ENCODE results near the gene BCAS1. TPM values are rescaled to one million over a fixed set of nuclear protein-coding genes. Genes with fewer than 3 reads are reported as not detected.

The BCAS1 gene
- total RNA-seq, 1 donor from 2014 or later = 2.8 TPM

DNA sequence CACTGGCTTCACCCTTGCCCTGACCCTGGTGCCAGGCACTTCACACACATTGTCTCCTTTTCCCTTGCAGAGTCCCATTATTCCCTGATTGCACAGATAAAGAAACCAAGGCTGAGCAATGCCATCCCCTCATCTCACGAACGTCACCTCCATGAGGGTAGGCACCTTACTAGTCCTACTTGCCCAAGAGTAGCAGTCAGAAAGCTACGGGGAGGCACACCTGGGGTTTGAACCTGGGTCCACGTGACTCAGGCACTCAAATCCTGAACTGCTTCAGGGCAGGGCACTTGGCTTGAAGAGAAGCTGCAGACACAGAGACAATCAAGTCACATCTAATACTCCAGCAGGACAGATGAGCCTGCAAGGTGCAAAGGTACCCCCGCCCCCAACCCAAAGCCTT lies 1.9 kb downstream of the BCAS1 start:
- H3K4me3 ChIP-seq = no peak overlapping the region
- no peaks in the 10 kb centered on the region for H3K4me1 ChIP-seq
- intact Hi-C loops (cut with DNase I) = no loop called here
- no peaks in the 10 kb centered on the region for H3K27me3 ChIP-seq (ENCODE audit: low read depth)
- H3K9me3 ChIP-seq = no peaks in the 10 kb centered on the region
- no peak overlapping the region for H3K27ac ChIP-seq
- DNase-seq = no peak
- ATAC-seq = no peak
- H3K36me3 ChIP-seq = no peaks in the 10 kb centered on the region
- TF ChIP-seq, protein P1, sequence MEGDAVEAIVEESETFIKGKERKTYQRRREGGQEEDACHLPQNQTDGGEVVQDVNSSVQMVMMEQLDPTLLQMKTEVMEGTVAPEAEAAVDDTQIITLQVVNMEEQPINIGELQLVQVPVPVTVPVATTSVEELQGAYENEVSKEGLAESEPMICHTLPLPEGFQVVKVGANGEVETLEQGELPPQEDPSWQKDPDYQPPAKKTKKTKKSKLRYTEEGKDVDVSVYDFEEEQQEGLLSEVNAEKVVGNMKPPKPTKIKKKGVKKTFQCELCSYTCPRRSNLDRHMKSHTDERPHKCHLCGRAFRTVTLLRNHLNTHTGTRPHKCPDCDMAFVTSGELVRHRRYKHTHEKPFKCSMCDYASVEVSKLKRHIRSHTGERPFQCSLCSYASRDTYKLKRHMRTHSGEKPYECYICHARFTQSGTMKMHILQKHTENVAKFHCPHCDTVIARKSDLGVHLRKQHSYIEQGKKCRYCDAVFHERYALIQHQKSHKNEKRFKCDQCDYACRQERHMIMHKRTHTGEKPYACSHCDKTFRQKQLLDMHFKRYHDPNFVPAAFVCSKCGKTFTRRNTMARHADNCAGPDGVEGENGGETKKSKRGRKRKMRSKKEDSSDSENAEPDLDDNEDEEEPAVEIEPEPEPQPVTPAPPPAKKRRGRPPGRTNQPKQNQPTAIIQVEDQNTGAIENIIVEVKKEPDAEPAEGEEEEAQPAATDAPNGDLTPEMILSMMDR (IDR thresholded peaks at IDR 0.05) = no peak

DNA sequence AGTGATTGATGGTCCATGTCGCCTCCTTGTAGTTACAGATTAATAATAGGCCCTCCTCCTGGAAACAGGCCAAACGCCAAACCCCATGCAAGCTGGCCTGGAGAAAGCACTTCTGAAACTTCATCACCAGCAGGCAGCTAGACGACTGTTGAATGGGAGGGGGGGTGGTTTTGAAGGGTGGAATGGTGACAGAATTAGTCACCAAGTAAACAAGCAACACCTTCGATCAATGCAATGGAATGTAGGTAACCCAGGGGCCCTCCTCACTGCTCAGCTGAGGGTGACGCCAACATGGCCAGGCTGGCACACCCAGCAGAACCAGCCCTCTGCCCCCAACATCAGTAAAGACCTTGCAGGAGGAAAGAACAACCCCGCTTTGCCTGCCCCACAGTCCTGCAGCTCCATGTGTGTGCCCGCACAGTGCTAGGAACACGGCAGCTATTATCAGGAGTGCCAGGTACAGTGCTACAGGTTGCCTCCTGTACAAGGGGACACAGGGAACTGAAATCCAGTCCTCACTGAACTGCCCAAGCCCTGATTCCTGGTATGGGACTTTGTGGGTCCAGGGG lies 2.7 kb downstream of the BCAS1 start:
- Histone ChIP-seq H3K4me1 (no peaks in the 10 kb centered on the region), H3K27me3 (ENCODE audit: low read depth) (no peaks in the 10 kb centered on the region), H3K36me3 (no peaks in the 10 kb centered on the region), H3K9me3 (no peaks in the 10 kb centered on the region), H3K4me3 (no peak overlapping the region), H3K27ac (peak overlapping the region; percentile 62)
- TF ChIP-seq, protein P1 (IDR thresholded peaks at IDR 0.05) = no peak
- intact Hi-C loops (cut with DNase I) = no loop called here
- peak; percentile 80 for DNase-seq
- peak; percentile 96 for ATAC-seq

DNA sequence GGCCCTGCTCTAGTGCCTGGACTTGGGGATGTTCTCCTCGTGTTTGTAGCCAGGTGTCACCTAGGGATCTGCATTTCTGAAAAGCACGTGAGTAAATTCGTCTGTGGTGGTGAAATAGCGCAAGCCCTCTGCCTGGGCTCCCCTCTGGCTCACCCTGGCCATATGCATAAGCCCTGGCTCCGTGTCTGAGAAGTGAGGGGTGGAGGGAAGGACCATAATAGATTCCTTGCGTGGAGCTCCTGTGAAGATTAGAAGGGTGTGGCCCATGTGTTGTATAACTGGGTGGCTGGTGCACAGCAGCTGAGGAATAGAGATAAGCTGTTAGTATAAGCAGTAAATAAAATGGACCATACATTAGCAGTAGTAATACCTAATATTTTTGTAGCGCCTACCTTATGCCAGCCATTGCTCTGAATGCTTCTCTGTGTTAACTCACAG lies 4.8 kb downstream of the BCAS1 start:
- TF ChIP-seq, protein P1 (IDR thresholded peaks at IDR 0.05) = no peak
- no peak overlapping the region for H3K4me3 ChIP-seq
- ATAC-seq (no peak), DNase-seq (no peak)
- H3K9me3 ChIP-seq = no peaks in the 10 kb centered on the region
- H3K27ac ChIP-seq = no peak overlapping the region
- intact Hi-C loops (cut with DNase I) = no loop called here
- no peaks in the 10 kb centered on the region for H3K27me3 ChIP-seq (ENCODE audit: low read depth)
- no peaks in the 10 kb centered on the region for H3K36me3 ChIP-seq
- H3K4me1 ChIP-seq = no peaks in the 10 kb centered on the region

DNA sequence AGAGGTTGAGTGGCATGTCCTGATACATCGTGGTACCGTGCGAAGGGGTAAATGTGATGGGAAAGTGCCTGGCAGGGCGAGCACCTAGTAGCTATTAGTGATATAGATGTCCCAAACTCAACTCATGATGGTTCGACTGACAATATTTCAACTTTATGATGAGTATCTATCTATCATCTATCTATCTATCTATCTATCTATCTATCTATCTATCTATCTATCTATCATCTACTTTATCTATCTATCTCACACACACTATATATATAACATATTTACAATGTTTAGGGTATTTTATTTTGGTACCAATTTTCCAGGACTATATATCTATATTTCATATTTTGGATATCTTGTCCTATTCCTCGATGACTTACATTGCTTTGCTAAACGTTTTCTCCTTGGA lies 5.5 kb downstream of the BCAS1 start:
- Histone ChIP-seq H3K36me3 (no peaks in the 10 kb centered on the region), H3K4me1 (no peaks in the 10 kb centered on the region), H3K4me3 (no peak overlapping the region), H3K27me3 (ENCODE audit: low read depth) (no peaks in the 10 kb centered on the region), H3K27ac (no peak overlapping the region), H3K9me3 (no peaks in the 10 kb centered on the region)
- ATAC-seq (no peak), DNase-seq (no peak)
- TF ChIP-seq, protein P1 (IDR thresholded peaks at IDR 0.05) = no peak
- intact Hi-C loops (cut with DNase I) = no loop called here

DNA sequence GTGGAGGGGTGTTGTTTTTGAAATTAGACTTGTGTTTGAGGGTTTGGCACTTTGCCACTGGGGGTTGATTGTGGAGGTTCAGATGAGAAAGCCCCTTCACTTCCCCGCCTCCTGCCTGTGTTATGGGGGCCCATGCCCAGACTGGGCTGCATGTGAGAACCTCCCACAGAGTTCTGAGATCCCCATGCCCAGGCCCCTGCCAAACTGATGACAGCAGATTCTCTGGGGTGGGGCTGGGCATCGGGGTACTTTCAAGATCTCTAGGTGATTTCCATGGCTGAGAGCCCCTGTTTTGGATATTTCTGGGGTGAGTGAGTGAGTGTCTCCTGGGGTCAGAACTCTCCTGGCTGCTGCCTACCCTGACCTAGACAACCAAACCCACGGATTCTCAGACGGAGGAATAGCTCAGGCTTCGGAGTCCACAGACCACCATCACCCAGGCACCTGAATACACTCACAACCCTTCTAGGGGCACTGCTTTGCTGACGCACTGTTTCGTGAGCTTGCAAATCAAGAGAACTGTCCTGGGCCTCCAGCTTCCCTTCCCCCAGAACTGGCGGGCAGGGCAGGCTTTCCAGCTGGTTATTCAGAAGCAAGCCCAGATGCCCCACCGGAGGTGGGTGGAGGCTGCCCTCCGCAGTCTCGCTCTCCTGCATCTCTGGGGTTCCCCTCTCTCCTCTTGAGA lies 6.3 kb downstream of the BCAS1 start:
- H3K27ac ChIP-seq = no peak overlapping the region
- no peaks in the 10 kb centered on the region for H3K9me3 ChIP-seq
- intact Hi-C loops (cut with DNase I) = no loop called here
- ATAC-seq (no peak), DNase-seq (no peak)
- TF ChIP-seq, protein P1 (IDR thresholded peaks at IDR 0.05) = no peak
- no peaks in the 10 kb centered on the region for H3K36me3 ChIP-seq
- no peaks in the 10 kb centered on the region for H3K4me1 ChIP-seq
- H3K27me3 ChIP-seq (ENCODE audit: low read depth) = no peaks in the 10 kb centered on the region
- no peak overlapping the region for H3K4me3 ChIP-seq
